HCT116 (cell line): ENCODE results near the gene NDOR1. TPM values are rescaled to one million over a fixed set of nuclear protein-coding genes. Genes with fewer than 3 reads are reported as not detected.

Source experiments
- ATAC-seq: fragments of 200-7000 bp; cut with Tn5 transposase; 2 replicates; pipeline ENCODE4 v1.9.1; 2020; ENCODE audit warnings: mild to moderate bottlenecking, moderate library complexity
- BruUV-seq: library from RNA; stranded (reverse); fragments of 400-500 nt; replicated peaks from 2 replicates; lab custom pipeline; 2021; lab: Mats Ljungman, UMichigan
- CTCF ChIA-PET: fragments of 300-600 bp; sonication (Branson Sonifier 250); formaldehyde crosslinking; loops from one replicate; lab custom pipeline; 2021; ENCODE audit warnings: antibody characterized with exemption; lab: Charles Lee
- POLR2A ChIA-PET: fragments of 300-600, 350-600 bp; sonication (Branson Sonifier 250); formaldehyde crosslinking; loops from one replicate; lab custom pipeline; 2021; ENCODE audit warnings: antibody characterized with exemption; lab: Charles Lee
- RAD21 ChIA-PET, 2 experiments: fragments of 300-600 bp; sonication (Branson Sonifier 250); formaldehyde crosslinking; loops; one replicate each; lab custom pipeline; 2023; ENCODE audit warnings: low total read pairs in 2 of 2; ENCODE audit not compliant: uncharacterized antibody in 2 of 2, unreplicated experiment in 2 of 2, low non-redundant PET in 1 of 2; lab: Charles Lee
- DNase-seq: peaks from one replicate; pipeline ENCODE4 v3.0.0-alpha.2; 2010; ENCODE audit warnings: low read depth, low spot score
- H2AFZ ChIP-seq: fragments of 200-600 bp; shearing (Covaris generic), sonication (generic); 2 replicates; pipeline ENCODE4 v1.6.1; 2017; ENCODE audit warnings: low read depth, mixed run types, mixed read lengths, antibody characterized with exemption, low read length; ENCODE audit not compliant: poor library complexity, severe bottlenecking
- H3K27ac ChIP-seq: 2 replicates; pipeline ENCODE4 v1.5.1; 2012; ENCODE audit warnings: low read depth, low read length
- H3K27me3 ChIP-seq: fragments of 200-600 bp; sonication (generic); 2 replicates; pipeline ENCODE4 v1.6.1; 2016; ENCODE audit warnings: mixed run types, low read length, mixed read lengths; ENCODE audit not compliant: insufficient read depth
- H3K36me3 ChIP-seq, 2 experiments: fragments of 200-500 bp in 1 of 2; fragments of 200-600 bp in 1 of 2; sonication (Bioruptor generic) in 1 of 2; sonication (generic) in 1 of 2; 2 replicates each; pipeline versions ENCODE4 v1.5.1 to v1.6.1; 2014 to 2016; ENCODE audit warnings: low read length in 2 of 2, inconsistent platforms in 1 of 2, mixed read lengths in 1 of 2, mixed run types in 1 of 2; ENCODE audit not compliant: insufficient read depth in 2 of 2, control insufficient read depth in 1 of 2
- H3K4me1 ChIP-seq, 2 experiments: fragments of 200-600 bp in 1 of 2; sonication (generic) in 1 of 2; 2 replicates each; pipeline versions ENCODE4 v1.5.1 to v1.6.1; 2012 to 2017; ENCODE audit warnings: low read length in 2 of 2, inconsistent platforms in 1 of 2, mild to moderate bottlenecking in 1 of 2, mixed read lengths in 1 of 2, mixed run types in 1 of 2, moderate library complexity in 1 of 2; ENCODE audit not compliant: insufficient read depth in 2 of 2, control insufficient read depth in 1 of 2
- H3K4me2 ChIP-seq: fragments of 200-600 bp; sonication (generic); 2 replicates; pipeline ENCODE4 v1.6.1; 2017; ENCODE audit warnings: mixed run types, low read length, mixed read lengths
- H3K4me3 ChIP-seq, 2 experiments: fragments of 200-600 bp in 1 of 2; sonication (generic) in 1 of 2; replicated peaks in 1 of 2; 2 replicates each; pipeline ENCODE4 v1.5.1; 2011 to 2016; ENCODE audit warnings: low read length in 2 of 2, control low read depth in 1 of 2, low read depth in 1 of 2, mild to moderate bottlenecking in 1 of 2, mixed read lengths in 1 of 2, mixed run types in 1 of 2
- H3K79me2 ChIP-seq: fragments of 200-600 bp; sonication (generic); 2 replicates; pipeline ENCODE4 v1.6.1; 2017; ENCODE audit warnings: mild to moderate bottlenecking, mixed run types, low read length, moderate library complexity, mixed read lengths; ENCODE audit not compliant: insufficient read depth
- H3K9ac ChIP-seq: fragments of 200-600 bp; sonication (generic); 2 replicates; pipeline ENCODE4 v1.6.1; 2016; ENCODE audit warnings: low read length, mixed read lengths
- H3K9me2 ChIP-seq: fragments of 200-600 bp; sonication (generic), shearing (Covaris generic); 2 replicates; pipeline ENCODE4 v1.6.1; 2017; ENCODE audit warnings: mixed run types, mild to moderate bottlenecking, moderate library complexity; ENCODE audit not compliant: insufficient read depth
- H3K9me3 ChIP-seq, 2 experiments: fragments of 200-500 bp in 1 of 2; fragments of 200-600 bp in 1 of 2; sonication (Bioruptor generic) in 1 of 2; sonication (generic) in 1 of 2; 2 replicates each; pipeline ENCODE4 v1.6.1; 2014 to 2017; ENCODE audit warnings: low read length in 2 of 2, mixed read lengths in 2 of 2, inconsistent platforms in 1 of 2, low read depth in 1 of 2, mild to moderate bottlenecking in 1 of 2, mixed run types in 1 of 2, moderate library complexity in 1 of 2; ENCODE audit not compliant: control insufficient read depth in 1 of 2, insufficient read depth in 1 of 2
- H4K20me1 ChIP-seq: fragments of 200-600 bp; sonication (generic), shearing (Covaris generic); 2 replicates; pipeline ENCODE4 v1.6.1; 2017; ENCODE audit warnings: mixed run types, mild to moderate bottlenecking, moderate library complexity; ENCODE audit not compliant: insufficient read depth
- CBX3 ChIP-seq: IDR thresholded peaks from 2 replicates; pipeline ENCODE4 v1.6.1; 2012; ENCODE audit warnings: low read depth
- EZH2phosphoT487 ChIP-seq: fragments of 200-600 bp; IDR thresholded peaks from 2 replicates; pipeline ENCODE4 v1.6.1; 2018; ENCODE audit warnings: antibody characterized with exemption, borderline replicate concordance
- JUND ChIP-seq: IDR thresholded peaks from 2 replicates; pipeline ENCODE4 v1.6.1; 2012
- POLR2A ChIP-seq: IDR thresholded peaks from 2 replicates; pipeline ENCODE4 v1.7.0; 2011; ENCODE audit warnings: borderline replicate concordance; ENCODE audit not compliant: insufficient read depth, insufficient read length; ENCODE audit errors: extremely low read depth
- POLR2AphosphoS5 ChIP-seq: IDR thresholded peaks from 2 replicates; pipeline ENCODE4 v1.6.1; 2011; ENCODE audit warnings: mild to moderate bottlenecking, low read depth, low read length, moderate library complexity
- RAD21 ChIP-seq: IDR thresholded peaks from 2 replicates; pipeline ENCODE4 v1.6.1; 2012; ENCODE audit warnings: low read depth, mild to moderate bottlenecking
- SIN3A ChIP-seq: IDR thresholded peaks from 2 replicates; pipeline ENCODE4 v1.6.1; 2012; ENCODE audit warnings: low read depth
- ZFX ChIP-seq: fragments of 450-650 bp; IDR thresholded peaks from 2 replicates; pipeline ENCODE4 v1.6.1; 2017
- intact Hi-C: fragments of 100-400 bp; cut with micrococcal nuclease; formaldehyde crosslinking; loops from 2 replicates; pipeline ENCODE4 v1.10.0; 2022
- total RNA-seq: library from RNA; stranded (reverse); gene quantifications from one replicate; pipeline ENCODE4 v1.2.1, GENCODE V29; 2021; ENCODE audit not compliant: unreplicated experiment
- TF ChIP-seq, protein P1 (sequence below), 3 experiments: fragments of 200-600 bp in 1 of 3; sonication (generic) in 1 of 3; IDR thresholded peaks in 2 of 3; conservative IDR thresholded peaks in 1 of 3; 2 replicates each; pipeline ENCODE4 v1.5.1; 2012 to 2017; ENCODE audit warnings: low read depth in 2 of 3, low read length in 2 of 3, antibody characterized with exemption in 1 of 3, borderline replicate concordance in 1 of 3, control low read depth in 1 of 3, mild to moderate bottlenecking in 1 of 3, mixed read lengths in 1 of 3, mixed run types in 1 of 3, moderate library complexity in 1 of 3; ENCODE audit not compliant: insufficient read depth in 1 of 3
- TF ChIP-seq, protein P2 (sequence below): IDR thresholded peaks from 2 replicates; pipeline ENCODE4 v1.6.1; 2011; ENCODE audit warnings: mild to moderate bottlenecking, low read length, moderate library complexity; ENCODE audit not compliant: insufficient replicate concordance; ENCODE audit errors: extremely low read depth

Gene NDOR1
- total RNA-seq, 1 experiment from 2014 or later: 28.4 TPM

DNA sequence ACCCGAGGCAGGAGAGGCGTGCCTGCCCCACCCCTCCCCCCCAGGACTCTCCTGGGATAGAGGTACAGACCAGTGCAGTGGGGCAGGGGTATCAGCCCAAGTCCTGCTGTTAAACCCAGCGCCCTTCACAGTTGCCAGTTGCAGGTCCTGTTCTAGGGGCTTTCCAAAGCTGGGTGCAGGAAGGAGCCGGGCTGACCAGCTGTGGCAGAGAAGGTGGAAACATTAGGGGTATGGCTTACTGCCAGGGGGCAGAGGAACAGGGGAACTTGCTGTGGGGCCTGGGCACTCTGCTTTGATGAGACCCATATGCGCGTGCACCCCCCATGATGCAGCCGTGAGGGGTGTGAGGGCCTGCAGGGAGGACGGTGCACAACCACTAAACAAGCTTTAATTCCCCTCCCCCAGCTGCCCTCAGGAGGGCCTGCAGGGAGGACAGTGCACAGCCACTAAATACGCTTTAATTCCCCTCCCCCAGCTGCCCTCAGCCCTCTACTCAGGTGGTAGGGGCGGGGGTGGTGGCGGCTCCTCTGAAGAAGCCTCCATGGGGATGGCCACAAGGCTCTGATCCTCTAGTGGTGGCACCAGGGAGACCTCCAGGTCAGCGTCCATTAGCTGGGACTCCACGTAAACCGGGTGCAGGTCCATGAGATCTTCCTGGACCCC lies 34.9 kb upstream of the NDOR1 start:
- BruUV-seq: no TSS peak
- TF ChIP-seq, protein P1, sequence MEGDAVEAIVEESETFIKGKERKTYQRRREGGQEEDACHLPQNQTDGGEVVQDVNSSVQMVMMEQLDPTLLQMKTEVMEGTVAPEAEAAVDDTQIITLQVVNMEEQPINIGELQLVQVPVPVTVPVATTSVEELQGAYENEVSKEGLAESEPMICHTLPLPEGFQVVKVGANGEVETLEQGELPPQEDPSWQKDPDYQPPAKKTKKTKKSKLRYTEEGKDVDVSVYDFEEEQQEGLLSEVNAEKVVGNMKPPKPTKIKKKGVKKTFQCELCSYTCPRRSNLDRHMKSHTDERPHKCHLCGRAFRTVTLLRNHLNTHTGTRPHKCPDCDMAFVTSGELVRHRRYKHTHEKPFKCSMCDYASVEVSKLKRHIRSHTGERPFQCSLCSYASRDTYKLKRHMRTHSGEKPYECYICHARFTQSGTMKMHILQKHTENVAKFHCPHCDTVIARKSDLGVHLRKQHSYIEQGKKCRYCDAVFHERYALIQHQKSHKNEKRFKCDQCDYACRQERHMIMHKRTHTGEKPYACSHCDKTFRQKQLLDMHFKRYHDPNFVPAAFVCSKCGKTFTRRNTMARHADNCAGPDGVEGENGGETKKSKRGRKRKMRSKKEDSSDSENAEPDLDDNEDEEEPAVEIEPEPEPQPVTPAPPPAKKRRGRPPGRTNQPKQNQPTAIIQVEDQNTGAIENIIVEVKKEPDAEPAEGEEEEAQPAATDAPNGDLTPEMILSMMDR (IDR thresholded peaks at IDR 0.05 in 2 of 3, conservative IDR thresholded peaks at IDR 0.05 in 1 of 3; ENCODE audit: borderline replicate concordance in 1 of 3, insufficient read depth in 1 of 3, low read depth in 2 of 3, low read length in 2 of 3): no peak
- TF ChIP-seq SIN3A (no peak), JUND (no peak), RAD21 (no peak), EZH2phosphoT487 (no peak), CBX3 (no peak), POLR2A (no peak), POLR2AphosphoS5 (no peak), ZFX (no peak)
- TF ChIP-seq, protein P2, sequence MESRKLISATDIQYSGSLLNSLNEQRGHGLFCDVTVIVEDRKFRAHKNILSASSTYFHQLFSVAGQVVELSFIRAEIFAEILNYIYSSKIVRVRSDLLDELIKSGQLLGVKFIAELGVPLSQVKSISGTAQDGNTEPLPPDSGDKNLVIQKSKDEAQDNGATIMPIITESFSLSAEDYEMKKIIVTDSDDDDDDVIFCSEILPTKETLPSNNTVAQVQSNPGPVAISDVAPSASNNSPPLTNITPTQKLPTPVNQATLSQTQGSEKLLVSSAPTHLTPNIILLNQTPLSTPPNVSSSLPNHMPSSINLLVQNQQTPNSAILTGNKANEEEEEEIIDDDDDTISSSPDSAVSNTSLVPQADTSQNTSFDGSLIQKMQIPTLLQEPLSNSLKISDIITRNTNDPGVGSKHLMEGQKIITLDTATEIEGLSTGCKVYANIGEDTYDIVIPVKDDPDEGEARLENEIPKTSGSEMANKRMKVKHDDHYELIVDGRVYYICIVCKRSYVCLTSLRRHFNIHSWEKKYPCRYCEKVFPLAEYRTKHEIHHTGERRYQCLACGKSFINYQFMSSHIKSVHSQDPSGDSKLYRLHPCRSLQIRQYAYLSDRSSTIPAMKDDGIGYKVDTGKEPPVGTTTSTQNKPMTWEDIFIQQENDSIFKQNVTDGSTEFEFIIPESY: no peak
- no peak overlapping the region for H3K9ac ChIP-seq
- no peaks in the 10 kb centered on the region for H3K27me3 ChIP-seq
- intact Hi-C loops: no loop called here
- CTCF ChIA-PET: interaction anchor here (1.9 kb wide), 1 partner anchor 57 kb away, joined by 4 read pairs; the partner anchor contains the start of gene RNF224
- H3K4me2 ChIP-seq: peak overlapping the region; percentile 84
- H3K9me2 ChIP-seq: no peaks in the 10 kb centered on the region
- no peaks in the 10 kb centered on the region for H3K79me2 ChIP-seq
- RAD21 ChIA-PET: no interaction called here
- POLR2A ChIA-PET: interaction anchor here (1.2 kb wide), 1 partner anchor 9 kb away, joined by 3 read pairs; no protein-coding TSS in a partner anchor
- ATAC-seq: no peak
- no peak overlapping the region; the same call in 1 of the 2 replicates for H3K27ac ChIP-seq
- H2AFZ ChIP-seq: no peak overlapping the region
- H3K36me3 ChIP-seq: no peaks in the 10 kb centered on the region
- H3K9me3 ChIP-seq: no peaks in the 10 kb centered on the region
- DNase-seq: no peak
- H3K4me3 ChIP-seq: no peak overlapping the region
- H4K20me1 ChIP-seq: no peaks in the 10 kb centered on the region
- H3K4me1 ChIP-seq: peaks cover 14 to 40% of the 10 kb centered on the region in 2 experiments
